ENCODE data around the gene ZFYVE9.

ZFYVE9 gene

DNA sequence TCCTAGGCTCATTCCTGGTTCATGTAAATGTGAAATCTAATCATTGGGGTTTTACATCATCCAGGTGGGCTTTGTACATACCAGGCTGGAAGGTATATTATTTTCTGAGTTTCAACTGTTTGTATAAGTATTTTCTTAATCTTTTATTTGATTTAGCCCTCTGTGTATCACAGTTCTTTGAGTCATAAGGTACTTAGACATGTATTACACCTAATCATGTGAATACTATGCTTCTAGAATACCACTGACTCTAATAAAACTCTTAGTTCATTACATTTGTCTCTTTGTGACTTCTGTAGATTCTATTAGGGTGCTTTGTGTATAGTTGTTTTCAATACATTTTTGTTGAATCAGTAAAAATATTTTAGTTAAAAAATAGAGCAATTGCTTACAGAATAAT lies 92.8 kb downstream of the ZFYVE9 start:
- TF ChIP-seq, protein P1, sequence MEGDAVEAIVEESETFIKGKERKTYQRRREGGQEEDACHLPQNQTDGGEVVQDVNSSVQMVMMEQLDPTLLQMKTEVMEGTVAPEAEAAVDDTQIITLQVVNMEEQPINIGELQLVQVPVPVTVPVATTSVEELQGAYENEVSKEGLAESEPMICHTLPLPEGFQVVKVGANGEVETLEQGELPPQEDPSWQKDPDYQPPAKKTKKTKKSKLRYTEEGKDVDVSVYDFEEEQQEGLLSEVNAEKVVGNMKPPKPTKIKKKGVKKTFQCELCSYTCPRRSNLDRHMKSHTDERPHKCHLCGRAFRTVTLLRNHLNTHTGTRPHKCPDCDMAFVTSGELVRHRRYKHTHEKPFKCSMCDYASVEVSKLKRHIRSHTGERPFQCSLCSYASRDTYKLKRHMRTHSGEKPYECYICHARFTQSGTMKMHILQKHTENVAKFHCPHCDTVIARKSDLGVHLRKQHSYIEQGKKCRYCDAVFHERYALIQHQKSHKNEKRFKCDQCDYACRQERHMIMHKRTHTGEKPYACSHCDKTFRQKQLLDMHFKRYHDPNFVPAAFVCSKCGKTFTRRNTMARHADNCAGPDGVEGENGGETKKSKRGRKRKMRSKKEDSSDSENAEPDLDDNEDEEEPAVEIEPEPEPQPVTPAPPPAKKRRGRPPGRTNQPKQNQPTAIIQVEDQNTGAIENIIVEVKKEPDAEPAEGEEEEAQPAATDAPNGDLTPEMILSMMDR (IDR thresholded peaks at IDR 0.05) = no peak
- no peak overlapping the region for H3K9ac ChIP-seq
- no peaks in the 10 kb centered on the region for H3K79me2 ChIP-seq
- no peak overlapping the region for H3K4me3 ChIP-seq (ENCODE audit: low read depth, low read length)
- no peak overlapping the region for H3K27ac ChIP-seq
- no peaks in the 10 kb centered on the region for H3K4me1 ChIP-seq
- H3K9me3 ChIP-seq (ENCODE audit: control insufficient read depth, low read length) = no peaks in the 10 kb centered on the region
- no peaks in the 10 kb centered on the region for H3K36me3 ChIP-seq (ENCODE audit: control insufficient read depth, insufficient read depth, low read length)
- H2AFZ ChIP-seq = no peak overlapping the region
- no peaks in the 10 kb centered on the region for H3K27me3 ChIP-seq (ENCODE audit: control insufficient read depth, insufficient read depth, low read length)
- no peak overlapping the region for H3K4me2 ChIP-seq (ENCODE audit: low read length)

DNA sequence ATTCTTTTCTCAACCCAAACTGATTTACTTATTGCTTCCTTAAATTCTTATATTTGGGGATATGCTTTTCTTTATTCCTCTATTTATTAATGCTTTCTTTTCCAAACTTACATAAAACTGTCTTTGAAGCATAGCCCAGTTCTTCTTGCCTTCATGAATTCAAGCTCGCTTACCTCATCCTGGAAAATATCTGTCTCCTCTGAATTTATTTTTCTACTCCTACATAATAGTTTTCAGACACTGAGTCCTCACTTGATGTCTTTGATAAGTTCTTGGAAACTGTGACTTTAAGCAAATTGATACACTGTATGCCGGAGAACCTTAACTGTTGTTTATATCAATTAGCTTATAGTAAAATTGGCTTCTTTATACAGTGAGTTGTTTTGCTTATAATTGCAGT lies 93.8 kb downstream of the ZFYVE9 start:
- H3K27ac ChIP-seq = no peak overlapping the region
- H2AFZ ChIP-seq = no peak overlapping the region
- H3K27me3 ChIP-seq (ENCODE audit: control insufficient read depth, insufficient read depth, low read length) = no peaks in the 10 kb centered on the region
- TF ChIP-seq, protein P1 (IDR thresholded peaks at IDR 0.05) = no peak
- no peaks in the 10 kb centered on the region for H3K36me3 ChIP-seq (ENCODE audit: control insufficient read depth, insufficient read depth, low read length)
- no peaks in the 10 kb centered on the region for H3K79me2 ChIP-seq
- no peak overlapping the region for H3K4me2 ChIP-seq (ENCODE audit: low read length)
- H3K4me1 ChIP-seq = no peaks in the 10 kb centered on the region
- no peaks in the 10 kb centered on the region for H3K9me3 ChIP-seq (ENCODE audit: control insufficient read depth, low read length)
- H3K9ac ChIP-seq = no peak overlapping the region
- no peak overlapping the region for H3K4me3 ChIP-seq (ENCODE audit: low read depth, low read length)

DNA sequence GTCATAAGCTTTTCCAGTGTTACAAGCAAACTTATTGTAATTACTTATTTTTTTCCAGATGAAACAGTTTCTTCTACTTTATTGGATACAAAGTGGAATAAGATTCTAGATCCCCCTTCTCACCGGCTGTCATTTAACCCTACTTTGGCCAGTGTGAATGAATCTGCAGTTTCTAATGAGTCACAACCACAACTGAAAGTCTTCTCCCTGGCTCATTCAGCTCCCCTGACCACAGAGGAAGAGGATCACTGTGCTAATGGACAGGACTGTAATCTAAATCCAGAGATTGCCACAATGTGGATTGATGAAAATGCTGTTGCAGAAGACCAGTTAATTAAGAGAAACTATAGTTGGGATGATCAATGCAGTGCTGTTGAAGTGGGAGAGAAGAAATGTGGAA lies 95.5 kb downstream of the ZFYVE9 start:
- no peaks in the 10 kb centered on the region for H3K27me3 ChIP-seq (ENCODE audit: control insufficient read depth, insufficient read depth, low read length)

DNA sequence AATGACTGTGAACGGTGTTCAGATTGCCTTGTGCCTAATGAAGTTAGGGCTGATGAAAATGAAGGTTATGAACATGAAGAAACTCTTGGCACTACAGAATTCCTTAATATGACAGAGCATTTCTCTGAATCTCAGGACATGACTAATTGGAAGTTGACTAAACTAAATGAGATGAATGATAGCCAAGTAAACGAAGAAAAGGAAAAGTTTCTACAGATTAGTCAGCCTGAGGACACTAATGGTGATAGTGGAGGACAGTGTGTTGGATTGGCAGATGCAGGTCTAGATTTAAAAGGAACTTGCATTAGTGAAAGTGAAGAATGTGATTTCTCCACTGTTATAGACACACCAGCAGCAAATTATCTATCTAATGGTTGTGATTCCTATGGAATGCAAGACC lies 96.6 kb downstream of the ZFYVE9 start:
- Histone ChIP-seq H2AFZ (no peak overlapping the region), H3K79me2 (peaks cover 3% of the 10 kb centered on the region), H3K4me1 (no peaks in the 10 kb centered on the region), H3K9me3 (ENCODE audit: control insufficient read depth, low read length) (no peaks in the 10 kb centered on the region), H3K36me3 (ENCODE audit: control insufficient read depth, insufficient read depth, low read length) (no peaks in the 10 kb centered on the region), H3K9ac (no peak overlapping the region), H3K4me2 (ENCODE audit: low read length) (no peak overlapping the region), H3K27me3 (ENCODE audit: control insufficient read depth, insufficient read depth, low read length) (no peaks in the 10 kb centered on the region), H3K27ac (no peak overlapping the region), H3K4me3 (ENCODE audit: low read depth, low read length) (no peak overlapping the region)
- TF ChIP-seq, protein P1 (IDR thresholded peaks at IDR 0.05) = no peak

More for the DNA sequence above, 95.5 kb downstream of the ZFYVE9 start:
- Histone ChIP-seq H3K36me3 (ENCODE audit: control insufficient read depth, insufficient read depth, low read length) (no peaks in the 10 kb centered on the region), H3K27ac (no peak overlapping the region), H2AFZ (no peak overlapping the region), H3K4me3 (ENCODE audit: low read depth, low read length) (no peak overlapping the region), H3K4me2 (ENCODE audit: low read length) (no peak overlapping the region), H3K4me1 (no peaks in the 10 kb centered on the region), H3K9me3 (ENCODE audit: control insufficient read depth, low read length) (no peaks in the 10 kb centered on the region), H3K9ac (no peak overlapping the region), H3K79me2 (peaks cover 3% of the 10 kb centered on the region)
- TF ChIP-seq, protein P1 (IDR thresholded peaks at IDR 0.05) = no peak

DNA sequence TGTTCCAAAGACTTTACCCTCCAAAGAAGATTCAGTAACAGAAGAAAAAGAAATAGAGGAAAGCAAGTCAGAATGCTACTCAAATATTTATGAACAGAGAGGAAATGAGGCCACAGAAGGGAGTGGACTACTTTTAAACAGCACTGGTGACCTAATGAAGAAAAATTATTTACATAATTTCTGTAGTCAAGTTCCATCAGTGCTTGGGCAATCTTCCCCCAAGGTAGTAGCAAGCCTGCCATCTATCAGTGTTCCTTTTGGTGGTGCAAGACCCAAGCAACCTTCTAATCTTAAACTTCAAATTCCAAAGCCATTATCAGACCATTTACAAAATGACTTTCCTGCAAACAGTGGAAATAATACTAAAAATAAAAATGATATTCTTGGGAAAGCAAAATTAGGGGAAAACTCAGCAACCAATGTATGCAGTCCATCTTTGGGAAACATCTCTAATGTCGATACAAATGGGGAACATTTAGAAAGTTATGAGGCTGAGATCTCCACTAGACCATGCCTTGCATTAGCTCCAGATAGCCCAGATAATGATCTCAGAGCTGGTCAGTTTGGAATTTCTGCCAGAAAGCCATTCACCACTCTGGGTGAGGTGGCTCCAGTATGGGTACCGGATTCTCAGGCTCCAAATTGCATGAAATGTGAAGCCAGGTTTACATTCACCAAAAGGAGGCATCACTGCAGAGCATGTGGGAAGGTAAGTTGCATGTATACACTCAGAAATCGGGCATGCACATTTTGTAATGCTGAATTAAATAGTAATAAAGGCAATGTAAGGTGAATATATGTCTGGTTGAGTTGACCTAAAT lies 97.2 kb downstream of the ZFYVE9 start:
- H2AFZ ChIP-seq = no peak overlapping the region
- TF ChIP-seq, protein P1 (IDR thresholded peaks at IDR 0.05) = no peak
- no peak overlapping the region for H3K27ac ChIP-seq
- no peaks in the 10 kb centered on the region for H3K9me3 ChIP-seq (ENCODE audit: control insufficient read depth, low read length)
- H3K9ac ChIP-seq = no peak overlapping the region
- no peaks in the 10 kb centered on the region for H3K36me3 ChIP-seq (ENCODE audit: control insufficient read depth, insufficient read depth, low read length)
- H3K79me2 ChIP-seq = peaks cover 3% of the 10 kb centered on the region
- H3K4me3 ChIP-seq (ENCODE audit: low read depth, low read length) = no peak overlapping the region
- H3K4me2 ChIP-seq (ENCODE audit: low read length) = no peak overlapping the region
- H3K4me1 ChIP-seq = no peaks in the 10 kb centered on the region
- no peaks in the 10 kb centered on the region for H3K27me3 ChIP-seq (ENCODE audit: control insufficient read depth, insufficient read depth, low read length)

Data from parathyroid adenoma (tissue), 2 donors.